Central memory CD8-positive, alpha-beta T cell (primary cell): ENCODE measurements around the gene FABP7.

Experiments used
- ATAC-seq: fragments of 150-1000 bp; cut with Tn5 transposase; replicated peaks from 2 replicates; pipeline ENCODE4 v1.10.0; 2022; ENCODE audit warnings: mild to moderate bottlenecking, moderate FRiP score, moderate number of reproducible peaks; ENCODE audit not compliant: poor library complexity, severe bottlenecking; ENCODE audit errors: extremely low read depth
- DNase-seq, 2 donors: peaks; one replicate each; pipeline ENCODE4 v3.0.0; 2021; ENCODE audit warnings: low spot score in 2 of 2
- H3K27ac Mint-ChIP-seq: one replicate; pipeline ENCODE4 v1.8.0; 2022; ENCODE audit warnings: low read depth, mild to moderate bottlenecking, moderate library complexity, mixed read lengths
- H3K27me3 Mint-ChIP-seq: one replicate; pipeline ENCODE4 v1.8.0; 2022; ENCODE audit warnings: mixed read lengths
- H3K36me3 Mint-ChIP-seq: one replicate; pipeline ENCODE4 v1.8.0; 2022; ENCODE audit warnings: mild to moderate bottlenecking, moderate library complexity, mixed read lengths; ENCODE audit not compliant: insufficient read depth
- H3K4me1 Mint-ChIP-seq: one replicate; pipeline ENCODE4 v1.8.0; 2022; ENCODE audit warnings: mixed read lengths
- H3K4me3 Mint-ChIP-seq: one replicate; pipeline ENCODE4 v1.8.0; 2022; ENCODE audit warnings: mild to moderate bottlenecking, moderate library complexity, mixed read lengths
- H3K9me3 Mint-ChIP-seq: one replicate; pipeline ENCODE4 v1.8.0; 2022; ENCODE audit warnings: mixed read lengths

Gene FABP7

DNA sequence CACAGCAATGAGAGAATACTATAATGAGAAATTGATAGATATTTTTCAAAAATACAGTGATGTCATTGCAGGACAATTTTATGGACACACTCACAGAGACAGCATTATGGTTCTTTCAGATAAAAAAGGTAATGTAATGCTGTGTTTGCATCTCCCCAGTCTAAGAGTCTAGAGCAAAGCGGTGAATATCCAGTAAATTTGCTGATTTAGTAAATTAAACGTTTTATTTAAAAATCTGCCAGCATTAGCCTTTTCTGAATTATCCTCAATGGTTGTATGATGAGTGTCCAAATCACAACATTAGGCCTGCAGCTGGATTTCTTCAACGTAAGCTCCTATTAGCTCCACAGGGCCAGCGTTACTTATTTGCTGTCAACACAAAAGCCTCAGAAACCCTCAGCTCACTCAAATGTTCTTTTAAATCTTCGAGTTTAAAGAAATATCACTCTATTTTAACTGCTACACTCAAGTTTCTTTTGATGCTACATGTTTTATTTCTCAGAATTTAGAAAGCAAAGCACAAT lies 25.5 kb downstream of the FABP7 start:
- DNase-seq (no peak), ATAC-seq (no peak)
- Mint-ChIP-seq H3K27ac (no peak overlapping the region), H3K36me3 (peaks cover 3% of the 10 kb centered on the region), H3K4me3 (no peak overlapping the region), H3K27me3 (no peaks in the 10 kb centered on the region), H3K4me1 (no peaks in the 10 kb centered on the region), H3K9me3 (no peaks in the 10 kb centered on the region)

DNA sequence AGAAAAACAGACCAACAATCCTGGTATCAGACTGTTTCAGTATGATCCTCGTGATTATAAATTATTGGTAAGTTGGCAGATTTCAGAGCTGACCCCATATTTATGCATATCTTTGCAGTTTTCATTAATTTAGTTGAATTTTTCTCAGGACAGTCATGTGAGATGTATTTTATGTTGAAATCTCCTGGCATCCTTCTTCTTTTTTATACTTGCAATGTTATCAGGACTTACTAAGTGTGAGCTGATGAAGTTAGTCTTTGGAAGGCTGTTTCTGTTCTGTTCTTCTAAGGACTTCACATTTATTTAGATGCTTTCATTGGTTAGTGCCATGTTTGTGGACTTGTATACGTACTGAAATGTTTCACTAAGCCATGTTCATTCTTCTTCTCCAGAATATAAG lies 26.8 kb downstream of the FABP7 start:
- H3K27ac Mint-ChIP-seq: no peak overlapping the region

DNA sequence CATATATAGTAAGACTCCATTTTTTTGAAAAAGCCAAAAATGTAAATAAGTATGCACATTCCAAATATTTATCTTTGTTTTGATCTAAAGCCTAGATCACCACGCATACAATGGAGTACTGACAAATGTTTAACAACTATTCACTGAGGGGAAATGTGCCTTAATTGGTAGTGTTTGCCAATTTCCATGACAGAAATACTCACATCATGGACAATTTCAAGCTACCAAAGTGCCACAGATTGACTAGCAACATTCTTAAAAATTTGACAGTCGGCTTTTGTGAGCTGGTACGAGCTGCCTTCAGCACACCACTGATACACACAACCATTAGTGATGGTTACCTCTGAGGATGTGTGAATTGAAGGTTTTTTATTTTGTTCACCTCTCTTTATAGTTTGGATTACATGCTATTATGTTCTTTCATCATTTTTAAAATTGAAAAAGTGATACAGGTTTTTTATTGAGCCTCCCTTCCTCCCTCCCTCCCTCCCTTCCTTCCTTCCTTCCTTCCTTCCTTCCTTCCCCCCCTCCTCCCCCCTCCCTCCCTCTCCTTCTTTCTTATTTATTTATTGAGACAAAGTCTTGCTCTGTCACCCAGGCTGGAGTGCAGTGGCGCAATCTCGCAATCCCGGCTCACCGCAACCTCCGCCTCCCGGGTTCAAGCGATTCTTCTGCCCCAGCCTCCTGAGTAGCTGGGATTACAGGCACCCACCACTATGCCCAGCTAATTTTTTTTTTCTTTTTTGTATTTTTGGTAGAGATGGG lies 28.8 kb downstream of the FABP7 start:
- no peaks in the 10 kb centered on the region for H3K4me1 Mint-ChIP-seq
- H3K9me3 Mint-ChIP-seq: no peaks in the 10 kb centered on the region
- no peak for DNase-seq

More for the DNA sequence above, 26.8 kb downstream of the FABP7 start:
- no peaks in the 10 kb centered on the region for H3K27me3 Mint-ChIP-seq
- no peaks in the 10 kb centered on the region for H3K36me3 Mint-ChIP-seq
- DNase-seq (no peak), ATAC-seq (no peak)
- H3K4me1 Mint-ChIP-seq: no peaks in the 10 kb centered on the region
- no peak overlapping the region for H3K4me3 Mint-ChIP-seq
- H3K9me3 Mint-ChIP-seq: no peaks in the 10 kb centered on the region

DNA sequence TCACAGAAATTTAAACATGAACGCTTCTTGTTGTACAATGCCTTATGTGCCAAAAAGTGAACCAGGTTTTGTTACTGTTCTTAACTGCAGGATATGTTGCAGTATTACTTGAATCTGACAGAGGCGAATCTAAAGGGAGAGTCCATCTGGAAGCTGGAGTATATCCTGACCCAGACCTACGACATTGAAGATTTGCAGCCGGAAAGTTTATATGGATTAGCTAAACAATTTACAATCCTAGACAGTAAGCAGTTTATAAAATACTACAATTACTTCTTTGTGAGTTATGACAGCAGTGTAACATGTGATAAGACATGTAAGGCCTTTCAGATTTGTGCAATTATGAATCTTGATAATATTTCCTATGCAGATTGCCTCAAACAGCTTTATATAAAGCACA lies 29.5 kb downstream of the FABP7 start:
- DNase-seq (no peak), ATAC-seq (no peak)
- Mint-ChIP-seq H3K27me3 (no peaks in the 10 kb centered on the region), H3K4me3 (no peak overlapping the region), H3K36me3 (no peaks in the 10 kb centered on the region), H3K9me3 (no peaks in the 10 kb centered on the region), H3K27ac (no peak overlapping the region), H3K4me1 (no peaks in the 10 kb centered on the region)

More for the DNA sequence above, 28.8 kb downstream of the FABP7 start:
- Mint-ChIP-seq H3K27me3 (no peaks in the 10 kb centered on the region), H3K27ac (no peak overlapping the region), H3K36me3 (no peaks in the 10 kb centered on the region), H3K4me3 (no peak overlapping the region)
- no peak for ATAC-seq

DNA sequence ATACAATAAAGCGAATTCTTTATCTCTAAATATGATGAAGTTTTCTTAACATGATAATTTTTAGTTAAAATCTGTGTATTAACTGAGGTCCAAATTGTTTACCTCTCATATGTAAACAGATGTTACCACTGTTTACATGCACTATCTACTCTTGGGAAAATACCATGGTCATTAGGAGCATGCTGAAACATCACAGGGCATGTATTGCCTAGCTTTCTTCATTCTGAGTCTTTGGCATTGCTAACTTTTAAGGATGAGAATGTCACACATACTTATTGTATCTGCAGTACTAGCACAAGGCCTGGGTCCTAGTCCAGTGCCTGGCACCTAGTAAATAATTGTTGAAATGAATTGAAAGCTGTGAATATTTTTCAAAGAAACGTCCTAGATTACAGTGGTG lies 30.2 kb downstream of the FABP7 start:
- Mint-ChIP-seq H3K4me1 (no peaks in the 10 kb centered on the region), H3K36me3 (no peaks in the 10 kb centered on the region), H3K9me3 (no peaks in the 10 kb centered on the region), H3K27ac (no peak overlapping the region), H3K27me3 (no peaks in the 10 kb centered on the region), H3K4me3 (no peak overlapping the region)
- ATAC-seq (no peak), DNase-seq (no peak)

DNA sequence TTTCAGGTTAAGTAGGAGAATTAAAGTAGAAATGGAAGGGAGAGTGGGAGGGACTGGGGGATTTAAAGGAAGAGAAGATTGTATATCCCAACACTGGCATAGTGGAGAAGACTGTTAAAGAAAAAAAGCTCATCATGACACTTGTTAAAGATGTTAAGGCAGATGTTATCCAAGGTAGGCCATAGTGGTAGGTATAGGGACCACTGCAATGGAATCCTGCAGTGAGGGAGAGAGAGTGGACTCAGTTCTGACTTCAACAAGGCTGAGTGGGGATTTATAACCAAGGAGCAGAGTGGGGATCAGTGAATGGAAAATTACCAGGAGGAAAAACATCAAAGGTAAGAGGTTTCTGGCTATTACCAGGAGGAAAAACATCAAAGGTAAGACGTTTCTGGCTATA lies 30.7 kb downstream of the FABP7 start:
- H3K4me3 Mint-ChIP-seq: no peak overlapping the region
- H3K36me3 Mint-ChIP-seq: no peaks in the 10 kb centered on the region
- H3K27ac Mint-ChIP-seq: no peak overlapping the region

DNA sequence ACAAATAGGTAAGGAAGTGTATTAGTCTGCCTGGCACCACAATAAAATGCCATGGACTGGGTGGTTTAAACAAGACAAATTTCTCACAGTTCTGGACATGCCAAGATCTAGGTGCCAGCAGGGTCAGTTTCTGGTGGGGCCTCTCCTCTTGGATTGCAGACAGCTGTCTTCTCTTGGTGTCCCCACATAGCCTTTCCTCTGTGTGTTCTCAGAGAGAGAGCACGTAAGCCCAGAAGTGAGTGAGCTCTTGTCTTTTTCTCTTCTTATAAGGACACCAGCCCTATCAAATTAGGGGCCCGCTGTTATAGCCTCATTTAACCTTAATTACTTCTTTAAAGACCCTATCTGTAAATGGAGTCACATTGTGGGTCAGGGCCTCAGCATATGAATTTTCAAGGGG lies 37.8 kb downstream of the FABP7 start:
- Mint-ChIP-seq H3K9me3 (no peaks in the 10 kb centered on the region), H3K4me1 (no peaks in the 10 kb centered on the region), H3K36me3 (no peaks in the 10 kb centered on the region), H3K27me3 (peaks cover 7% of the 10 kb centered on the region), H3K27ac (no peak overlapping the region), H3K4me3 (no peak overlapping the region)
- no peak for DNase-seq
- no peak for ATAC-seq

More for the DNA sequence above, 30.7 kb downstream of the FABP7 start:
- H3K9me3 Mint-ChIP-seq: no peaks in the 10 kb centered on the region
- no peaks in the 10 kb centered on the region for H3K4me1 Mint-ChIP-seq
- DNase-seq (no peak), ATAC-seq (no peak)
- no peaks in the 10 kb centered on the region for H3K27me3 Mint-ChIP-seq

DNA sequence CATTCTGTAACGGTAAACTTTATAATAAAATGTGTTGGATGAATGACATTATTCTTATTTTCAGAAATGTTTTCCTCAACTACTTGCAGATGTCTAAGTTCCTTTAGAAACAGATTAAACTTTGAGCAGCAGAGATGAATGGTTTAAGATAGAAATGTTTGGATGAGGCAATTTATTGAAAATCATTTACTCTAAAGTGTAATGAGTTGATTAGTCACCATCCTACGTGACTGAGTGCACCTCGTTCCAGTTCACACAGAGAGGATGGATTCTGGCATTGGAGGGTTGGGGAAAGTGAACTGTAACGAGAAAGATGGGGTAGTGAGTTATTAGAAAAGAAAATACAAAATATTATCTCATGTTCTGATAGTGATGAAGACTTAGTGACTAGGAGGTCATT lies 38.2 kb downstream of the FABP7 start:
- H3K27ac Mint-ChIP-seq: no peak overlapping the region
- H3K9me3 Mint-ChIP-seq: no peaks in the 10 kb centered on the region
- DNase-seq: no peak
- H3K4me3 Mint-ChIP-seq: no peak overlapping the region
- ATAC-seq: no peak
- no peaks in the 10 kb centered on the region for H3K4me1 Mint-ChIP-seq
- H3K27me3 Mint-ChIP-seq: peaks cover 7% of the 10 kb centered on the region
- no peaks in the 10 kb centered on the region for H3K36me3 Mint-ChIP-seq

DNA sequence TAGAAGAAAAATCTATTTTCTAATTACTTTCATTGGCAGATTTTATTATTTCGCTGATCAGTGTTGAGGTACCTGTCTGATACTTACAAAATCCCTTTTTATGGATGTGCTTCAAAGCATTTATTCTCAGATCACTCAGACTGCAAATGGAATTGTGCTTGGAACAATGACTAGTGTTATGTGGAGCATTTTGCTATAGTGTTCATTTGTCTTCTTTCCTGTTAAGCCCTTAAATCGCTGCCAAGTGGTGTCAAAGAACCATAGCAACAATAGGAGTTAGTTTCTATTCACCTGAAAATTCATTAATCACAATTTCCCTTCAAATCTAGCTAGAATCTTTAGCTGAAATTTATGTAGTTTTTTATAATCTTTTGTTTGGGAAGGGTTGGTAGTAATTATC lies 39.4 kb downstream of the FABP7 start:
- no peak for DNase-seq
- Mint-ChIP-seq H3K27me3 (peaks cover 7% of the 10 kb centered on the region), H3K4me1 (no peaks in the 10 kb centered on the region), H3K27ac (no peak overlapping the region), H3K9me3 (no peaks in the 10 kb centered on the region), H3K4me3 (no peak overlapping the region), H3K36me3 (no peaks in the 10 kb centered on the region)
- ATAC-seq: no peak

DNA sequence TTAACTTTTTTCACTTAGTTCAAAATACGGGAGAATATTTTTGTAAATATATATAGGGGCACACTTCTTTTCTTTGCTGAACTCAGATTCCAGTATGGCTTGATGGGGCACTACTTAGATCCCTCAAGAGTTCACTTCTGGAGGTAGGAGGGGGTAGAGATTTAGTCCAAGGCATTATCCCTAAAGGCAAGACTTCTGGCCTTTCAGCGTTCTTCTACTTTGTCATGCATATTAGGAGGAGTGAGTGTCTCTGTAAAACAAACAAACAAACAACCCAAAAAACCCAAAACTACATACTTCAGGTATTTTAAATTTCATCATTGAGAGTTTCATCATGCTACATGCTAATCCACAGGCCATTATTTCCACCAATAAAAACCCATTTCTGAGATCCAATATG lies 41.6 kb downstream of the FABP7 start:
- Mint-ChIP-seq H3K4me1 (no peaks in the 10 kb centered on the region), H3K4me3 (no peak overlapping the region), H3K36me3 (no peaks in the 10 kb centered on the region), H3K27ac (no peak overlapping the region), H3K9me3 (no peaks in the 10 kb centered on the region), H3K27me3 (peaks cover 7% of the 10 kb centered on the region)
- ATAC-seq: no peak
- DNase-seq: no peak

DNA sequence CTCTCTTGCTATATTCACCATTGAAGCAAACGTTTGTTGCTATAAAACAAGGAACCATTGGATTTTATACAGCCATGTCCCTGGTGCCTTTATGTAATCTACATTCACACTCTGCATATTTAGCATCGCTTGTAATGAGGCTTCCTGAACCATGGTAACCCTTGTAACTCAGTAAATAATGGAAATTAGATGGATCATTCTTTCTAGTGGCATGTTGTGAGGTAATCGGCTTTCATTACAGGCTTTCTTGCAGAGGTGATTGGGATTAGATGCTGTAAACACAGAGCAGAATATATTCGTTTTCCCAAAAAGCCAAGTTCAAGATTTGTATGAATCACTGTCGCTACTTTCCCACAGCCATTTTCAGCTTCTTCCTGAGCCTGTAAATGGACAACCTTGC lies 45.6 kb downstream of the FABP7 start:
- H3K4me3 Mint-ChIP-seq: no peak overlapping the region
- ATAC-seq (no peak), DNase-seq (no peak)
- H3K36me3 Mint-ChIP-seq: no peaks in the 10 kb centered on the region
- H3K4me1 Mint-ChIP-seq: no peaks in the 10 kb centered on the region
- peak overlapping the region; percentile 19 for H3K27ac Mint-ChIP-seq
- H3K27me3 Mint-ChIP-seq: no peaks in the 10 kb centered on the region
- H3K9me3 Mint-ChIP-seq: no peaks in the 10 kb centered on the region

DNA sequence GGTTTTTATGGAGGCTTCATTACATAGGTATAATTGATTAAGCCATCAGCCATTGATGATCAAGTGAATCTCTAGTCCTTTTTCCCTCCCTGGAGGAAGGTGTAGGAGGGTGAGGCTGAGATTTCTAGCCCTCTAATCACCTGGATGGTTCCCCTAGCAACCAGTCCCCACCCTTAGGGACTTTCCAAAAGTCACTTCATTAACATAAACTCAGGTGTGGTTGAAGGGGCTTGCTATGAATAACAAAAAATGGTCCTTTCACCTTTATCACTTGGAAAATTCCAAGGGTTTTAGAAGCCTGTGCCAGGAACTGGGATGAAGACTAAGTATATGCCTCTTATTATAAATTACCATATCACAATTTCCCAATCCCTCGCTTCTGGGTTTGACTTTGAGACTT lies 49.9 kb downstream of the FABP7 start:
- Mint-ChIP-seq H3K27ac (no peak overlapping the region), H3K9me3 (no peaks in the 10 kb centered on the region), H3K36me3 (no peaks in the 10 kb centered on the region), H3K27me3 (no peaks in the 10 kb centered on the region), H3K4me1 (no peaks in the 10 kb centered on the region), H3K4me3 (no peak overlapping the region)
- DNase-seq (no peak), ATAC-seq (no peak)

DNA sequence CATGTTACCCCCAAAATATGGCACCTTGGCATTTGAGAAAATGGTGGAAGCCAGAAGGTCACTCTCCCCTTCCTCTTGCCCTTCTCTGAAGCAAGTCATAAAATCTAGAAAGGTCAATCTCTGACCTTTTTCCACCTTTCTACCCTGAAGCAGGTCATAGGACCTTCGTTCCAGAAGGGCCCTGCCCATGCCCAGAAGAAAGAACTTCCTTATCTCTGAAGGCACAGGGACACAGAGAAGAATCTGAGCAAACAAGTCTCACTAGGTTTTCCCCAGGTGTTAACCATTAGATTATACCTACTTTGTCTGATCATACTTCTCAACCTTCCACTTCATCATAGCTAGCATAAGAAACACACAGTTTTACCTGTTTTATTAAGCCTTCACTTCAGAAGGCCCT lies 52.0 kb downstream of the FABP7 start:
- H3K9me3 Mint-ChIP-seq: no peaks in the 10 kb centered on the region
- no peaks in the 10 kb centered on the region for H3K4me1 Mint-ChIP-seq
- peaks cover 8% of the 10 kb centered on the region for H3K27me3 Mint-ChIP-seq
- no peak for ATAC-seq
- H3K36me3 Mint-ChIP-seq: no peaks in the 10 kb centered on the region
- DNase-seq: no peak
- no peak overlapping the region for H3K27ac Mint-ChIP-seq
- H3K4me3 Mint-ChIP-seq: no peak overlapping the region
